Testis (tissue), 2 donors: ENCODE results near the gene TMEM91.

Experiments used
- POLR2A ChIP-seq: fragments of 450-650 bp; IDR thresholded peaks from one replicate; pipeline ENCODE4 v1.6.1; 2017; ENCODE audit warnings: antibody characterized with exemption, mild to moderate bottlenecking, moderate library complexity
- TF ChIP-seq, protein P1 (sequence below), 3 experiments: fragments of 450-650 bp in 2 of 3; fragments of 200-600 bp in 1 of 3; sonication (generic) in 1 of 3; IDR thresholded peaks; one replicate each; pipeline ENCODE4 v1.5.1; 2016 to 2019; ENCODE audit warnings: antibody characterized with exemption in 3 of 3, mild to moderate bottlenecking in 2 of 3, moderate library complexity in 1 of 3

DNA sequence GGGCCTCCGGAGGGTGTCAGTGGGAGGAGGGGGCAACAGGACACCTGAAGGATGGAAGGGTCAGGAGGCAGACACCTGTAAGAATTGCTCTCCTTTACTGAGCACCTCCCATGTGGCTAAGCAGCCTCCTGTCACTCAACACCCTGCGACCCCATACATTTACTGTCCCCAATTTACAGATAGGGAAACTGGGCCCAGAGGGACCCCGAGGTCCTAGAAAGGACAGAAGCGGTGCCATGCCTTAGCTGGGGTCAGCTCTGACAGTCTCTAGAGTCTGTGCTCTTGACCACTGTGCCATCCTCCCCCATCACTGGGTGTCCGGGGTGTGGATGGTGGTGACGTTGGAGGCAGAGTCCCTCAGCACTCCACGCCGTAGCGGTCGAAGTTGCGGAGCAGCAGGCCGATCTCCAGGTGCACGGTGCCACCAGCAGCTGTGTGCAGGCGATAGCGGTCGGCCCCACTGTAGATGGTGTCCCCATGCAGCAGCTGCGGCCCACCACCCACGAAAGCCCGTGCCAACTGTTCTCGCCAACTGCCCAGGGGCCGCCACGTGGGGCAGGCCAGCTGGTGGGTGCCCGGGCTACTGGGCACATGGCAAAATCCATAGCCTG lies 21.9 kb upstream of the TMEM91 start:
- TF ChIP-seq, protein P1, sequence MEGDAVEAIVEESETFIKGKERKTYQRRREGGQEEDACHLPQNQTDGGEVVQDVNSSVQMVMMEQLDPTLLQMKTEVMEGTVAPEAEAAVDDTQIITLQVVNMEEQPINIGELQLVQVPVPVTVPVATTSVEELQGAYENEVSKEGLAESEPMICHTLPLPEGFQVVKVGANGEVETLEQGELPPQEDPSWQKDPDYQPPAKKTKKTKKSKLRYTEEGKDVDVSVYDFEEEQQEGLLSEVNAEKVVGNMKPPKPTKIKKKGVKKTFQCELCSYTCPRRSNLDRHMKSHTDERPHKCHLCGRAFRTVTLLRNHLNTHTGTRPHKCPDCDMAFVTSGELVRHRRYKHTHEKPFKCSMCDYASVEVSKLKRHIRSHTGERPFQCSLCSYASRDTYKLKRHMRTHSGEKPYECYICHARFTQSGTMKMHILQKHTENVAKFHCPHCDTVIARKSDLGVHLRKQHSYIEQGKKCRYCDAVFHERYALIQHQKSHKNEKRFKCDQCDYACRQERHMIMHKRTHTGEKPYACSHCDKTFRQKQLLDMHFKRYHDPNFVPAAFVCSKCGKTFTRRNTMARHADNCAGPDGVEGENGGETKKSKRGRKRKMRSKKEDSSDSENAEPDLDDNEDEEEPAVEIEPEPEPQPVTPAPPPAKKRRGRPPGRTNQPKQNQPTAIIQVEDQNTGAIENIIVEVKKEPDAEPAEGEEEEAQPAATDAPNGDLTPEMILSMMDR (IDR thresholded peaks at IDR 0.05), result no peak
- no peak for TF ChIP-seq POLR2A
